ENCODE data around the gene RTKN. TPM values are rescaled to one million over a fixed set of nuclear protein-coding genes. Genes with fewer than 3 reads are reported as not detected.

Gene RTKN
- total and polyA plus RNA-seq, 2 of the 13 experiments (the other 11 are each of a cell fraction or from before 2014, with no cell fraction given) = 159 to 166 TPM

GRCh38 chr2:74414881-74415761 lies 26.6 kb downstream of the RTKN start:
- no peak for FAIRE-seq
- Histone ChIP-seq H3K4me2 (ENCODE audit: low read depth, low read length) (no peak overlapping the region), H3K27ac (ENCODE audit: extremely low read length, insufficient read depth, low read length) (no peak overlapping the region), H3K9me3 (ENCODE audit: low read length) (no peaks in the 10 kb centered on the region), H2AFZ (ENCODE audit: low read length) (no peak overlapping the region), H3K4me1 (ENCODE audit: insufficient read depth, low read length) (peaks cover 29% of the 10 kb centered on the region), H3K79me2 (ENCODE audit: insufficient read depth, low read length) (no peaks in the 10 kb centered on the region), H3K4me3 (replicated peaks in 1 of 3; ENCODE audit: insufficient read depth in 1 of 3, low read depth in 2 of 3, low read length in 3 of 3) (no peak overlapping the region), H3K9ac (ENCODE audit: insufficient read depth, low read depth, low read length) (no peak overlapping the region), H3K27me3 (ENCODE audit: control insufficient read depth in 1 of 2, insufficient read depth in 2 of 2, low read length in 2 of 2) (peaks cover 0 to 7% of the 10 kb centered on the region in 2 experiments; a peak in 3 of 5 replicates), H4K20me1 (ENCODE audit: insufficient read depth, low read length) (no peaks in the 10 kb centered on the region), H3K36me3 (replicated peaks in 1 of 2; ENCODE audit: control insufficient read depth in 1 of 2, insufficient read depth in 2 of 2, low read length in 2 of 2) (no peaks in the 10 kb centered on the region)
- peak; percentile 20; the same call in 1 of the 2 replicates for TF ChIP-seq GABPB1 (CRISPR knock-in tag; IDR thresholded peaks at IDR 0.05)
- TF ChIP-seq PHB2 (IDR thresholded peaks at IDR 0.05; ENCODE audit: partially characterized antibody) = no peak
- WGBS (ENCODE audit: low lambda C conversion rate) = 85% methylated on average over 51 of the region's 66 CpGs
- in situ Hi-C loops (cut with HindIII; ENCODE audit: extremely low pct_ligation_motif_present, low pct_unique_long_range_greater_than_20kb) = no loop called here
- intact Hi-C loops (cut with micrococcal nuclease; ENCODE audit: unreplicated experiment) = no loop called here
- ChIA-PET POLR2A (no interaction called here), CTCF (ENCODE audit: low intra/inter-chr PET ratio, low total read pairs) (no interaction called here)
- BruUV-seq (replicated peaks) = no TSS peak
- no peak for ATAC-seq
- no peak for DNase-seq (ENCODE audit: low spot score)

- ChIA-PET CTCF (ENCODE audit: low intra/inter-chr PET ratio, low total read pairs) (no interaction called here), POLR2A (interaction anchor here (1.9 to 2.4 kb wide), 2 partner anchors 10 to 23 kb away, joined by 4 to 12 read pairs; no protein-coding TSS in a partner anchor)
- no peak overlapping the region for H3K27ac ChIP-seq (ENCODE audit: extremely low read length, insufficient read depth, low read length)
- TF ChIP-seq, protein P1, sequence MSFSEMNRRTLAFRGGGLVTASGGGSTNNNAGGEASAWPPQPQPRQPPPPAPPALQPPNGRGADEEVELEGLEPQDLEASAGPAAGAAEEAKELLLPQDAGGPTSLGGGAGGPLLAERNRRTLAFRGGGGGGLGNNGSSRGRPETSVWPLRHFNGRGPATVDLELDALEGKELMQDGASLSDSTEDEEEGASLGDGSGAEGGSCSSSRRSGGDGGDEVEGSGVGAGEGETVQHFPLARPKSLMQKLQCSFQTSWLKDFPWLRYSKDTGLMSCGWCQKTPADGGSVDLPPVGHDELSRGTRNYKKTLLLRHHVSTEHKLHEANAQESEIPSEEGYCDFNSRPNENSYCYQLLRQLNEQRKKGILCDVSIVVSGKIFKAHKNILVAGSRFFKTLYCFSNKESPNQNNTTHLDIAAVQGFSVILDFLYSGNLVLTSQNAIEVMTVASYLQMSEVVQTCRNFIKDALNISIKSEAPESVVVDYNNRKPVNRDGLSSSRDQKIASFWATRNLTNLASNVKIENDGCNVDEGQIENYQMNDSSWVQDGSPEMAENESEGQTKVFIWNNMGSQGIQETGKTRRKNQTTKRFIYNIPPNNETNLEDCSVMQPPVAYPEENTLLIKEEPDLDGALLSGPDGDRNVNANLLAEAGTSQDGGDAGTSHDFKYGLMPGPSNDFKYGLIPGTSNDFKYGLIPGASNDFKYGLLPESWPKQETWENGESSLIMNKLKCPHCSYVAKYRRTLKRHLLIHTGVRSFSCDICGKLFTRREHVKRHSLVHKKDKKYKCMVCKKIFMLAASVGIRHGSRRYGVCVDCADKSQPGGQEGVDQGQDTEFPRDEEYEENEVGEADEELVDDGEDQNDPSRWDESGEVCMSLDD (CRISPR knock-in tag; IDR thresholded peaks at IDR 0.05; ENCODE audit: borderline replicate concordance) = no peak
- no peak for TF ChIP-seq ZNF143 (CRISPR knock-in tag; IDR thresholded peaks at IDR 0.05)
- TF ChIP-seq ZFP91 (CRISPR knock-in tag; IDR thresholded peaks at IDR 0.05; ENCODE audit: borderline replicate concordance) = 0 out of 2 replicates have a peak, but pooled peaks have one; percentile 15
- TF ChIP-seq SAFB2 (CRISPR knock-in tag; IDR thresholded peaks at IDR 0.05; ENCODE audit: borderline replicate concordance, low read depth) = no peak
- no peak for TF ChIP-seq KDM1A (CRISPR knock-in tag; IDR thresholded peaks at IDR 0.05)
- no peak for TF ChIP-seq NFE2L1 (CRISPR knock-in tag; IDR thresholded peaks at IDR 0.05; ENCODE audit: borderline replicate concordance)
- no peak for TF ChIP-seq ZNF607 (CRISPR knock-in tag; IDR thresholded peaks at IDR 0.05; ENCODE audit: borderline replicate concordance)
- 0 out of 2 replicates have a peak, but pooled peaks have one; percentile 30 for TF ChIP-seq ZNF563 (CRISPR knock-in tag; IDR thresholded peaks at IDR 0.05)
- no peak for TF ChIP-seq DNMT1 (CRISPR knock-in tag; IDR thresholded peaks at IDR 0.05)
- no peak for TF ChIP-seq HCFC1 (IDR thresholded peaks at IDR 0.05; ENCODE audit: low read depth, low read length)
- no peak for TF ChIP-seq TAF15 (IDR thresholded peaks at IDR 0.05; ENCODE audit: low read depth, low read length, poor library complexity, severe bottlenecking)
Observed at GRCh38 chr2:74414441-74414840, 27.3 kb downstream of the RTKN start.

More at GRCh38 chr2:74414441-74414840, 27.3 kb downstream of the RTKN start:
- 68% methylated on average over 16 of the region's 19 CpGs for WGBS (ENCODE audit: low lambda C conversion rate)
- DNase-seq (ENCODE audit: low spot score) (no peak), FAIRE-seq (no peak), ATAC-seq (no peak)
- Histone ChIP-seq H3K4me2 (ENCODE audit: low read depth, low read length) (peak overlapping the region; percentile 84; the same call in 1 of the 2 replicates), H3K79me2 (ENCODE audit: insufficient read depth, low read length) (no peaks in the 10 kb centered on the region), H2AFZ (ENCODE audit: low read length) (no peak overlapping the region), H3K9ac (ENCODE audit: insufficient read depth, low read depth, low read length) (no peak overlapping the region), H3K4me3 (replicated peaks in 1 of 3; ENCODE audit: insufficient read depth in 1 of 3, low read depth in 2 of 3, low read length in 3 of 3) (no peak overlapping the region), H3K9me3 (ENCODE audit: low read length) (no peaks in the 10 kb centered on the region), H3K27me3 (ENCODE audit: control insufficient read depth in 1 of 2, insufficient read depth in 2 of 2, low read length in 2 of 2) (peaks cover 0 to 3% of the 10 kb centered on the region in 2 experiments; a peak in 2 of 5 replicates), H3K4me1 (ENCODE audit: insufficient read depth, low read length) (peaks cover 27% of the 10 kb centered on the region), H3K36me3 (replicated peaks in 1 of 2; ENCODE audit: control insufficient read depth in 1 of 2, insufficient read depth in 2 of 2, low read length in 2 of 2) (no peaks in the 10 kb centered on the region), H4K20me1 (ENCODE audit: insufficient read depth, low read length) (no peaks in the 10 kb centered on the region)
- no TSS peak for BruUV-seq (replicated peaks)
- in situ Hi-C loops (cut with HindIII; ENCODE audit: extremely low pct_ligation_motif_present, low pct_unique_long_range_greater_than_20kb) (no loop called here), intact Hi-C loops (cut with micrococcal nuclease; ENCODE audit: unreplicated experiment) (no loop called here)
